SJSA1 (cell line): ENCODE data around the gene SETD2. TPM values are rescaled to one million over a fixed set of nuclear protein-coding genes. Genes with fewer than 3 reads are reported as not detected.

Experiments used
- DNase-seq, 2 experiments: peaks; one replicate each; pipeline ENCODE4 v3.0.0-alpha.2; 2015 to 2020; ENCODE audit warnings: low spot score in 2 of 2, low read depth in 1 of 2
- H3K27ac ChIP-seq: fragments of 250-450 bp; sonication (Bioruptor Pico); 2 replicates; pipeline ENCODE4 v1.5.1; 2020; ENCODE audit warnings: mild to moderate bottlenecking, moderate library complexity
- H3K27me3 ChIP-seq: fragments of 250-450 bp; sonication (Bioruptor Pico); replicated peaks from 2 replicates; pipeline ENCODE4 v1.5.1; 2020; ENCODE audit warnings: mild to moderate bottlenecking, moderate library complexity
- H3K36me3 ChIP-seq: fragments of 250-450 bp; sonication (Bioruptor Pico); 2 replicates; pipeline ENCODE4 v1.5.1; 2020; ENCODE audit warnings: mild to moderate bottlenecking
- H3K4me1 ChIP-seq: fragments of 250-450 bp; sonication (Bioruptor Pico); replicated peaks from 2 replicates; pipeline ENCODE4 v1.6.1; 2021; ENCODE audit warnings: mild to moderate bottlenecking
- H3K4me3 ChIP-seq: fragments of 250-450 bp; sonication (Bioruptor Pico); 2 replicates; pipeline ENCODE4 v1.5.1; 2020; ENCODE audit warnings: mild to moderate bottlenecking
- H3K9me3 ChIP-seq: fragments of 250-450 bp; sonication (Bioruptor Pico); replicated peaks from 2 replicates; pipeline ENCODE4 v1.5.1; 2020; ENCODE audit warnings: mild to moderate bottlenecking
- total RNA-seq: library from RNA; depleted of rRNA; stranded (reverse); fragments of >200 nt; shearing (Covaris generic); gene quantifications from 2 replicates; pipeline ENCODE4 v1.2.3, GENCODE V29; 2014

The SETD2 gene
- total RNA-seq, 1 experiment from 2014 or later, result 22.7 TPM

GRCh38 chr3:47013231-47013630 is 150.7 kb downstream of the SETD2 start:
- DNase-seq, result no peak
- Histone ChIP-seq H3K4me1 (peaks cover 40% of the 10 kb centered on the region), H3K36me3 (peaks cover 36% of the 10 kb centered on the region), H3K4me3 (no peak overlapping the region), H3K27ac (no peak overlapping the region), H3K9me3 (no peaks in the 10 kb centered on the region; the same call in 1 of the 2 replicates), H3K27me3 (no peaks in the 10 kb centered on the region)

DNA sequence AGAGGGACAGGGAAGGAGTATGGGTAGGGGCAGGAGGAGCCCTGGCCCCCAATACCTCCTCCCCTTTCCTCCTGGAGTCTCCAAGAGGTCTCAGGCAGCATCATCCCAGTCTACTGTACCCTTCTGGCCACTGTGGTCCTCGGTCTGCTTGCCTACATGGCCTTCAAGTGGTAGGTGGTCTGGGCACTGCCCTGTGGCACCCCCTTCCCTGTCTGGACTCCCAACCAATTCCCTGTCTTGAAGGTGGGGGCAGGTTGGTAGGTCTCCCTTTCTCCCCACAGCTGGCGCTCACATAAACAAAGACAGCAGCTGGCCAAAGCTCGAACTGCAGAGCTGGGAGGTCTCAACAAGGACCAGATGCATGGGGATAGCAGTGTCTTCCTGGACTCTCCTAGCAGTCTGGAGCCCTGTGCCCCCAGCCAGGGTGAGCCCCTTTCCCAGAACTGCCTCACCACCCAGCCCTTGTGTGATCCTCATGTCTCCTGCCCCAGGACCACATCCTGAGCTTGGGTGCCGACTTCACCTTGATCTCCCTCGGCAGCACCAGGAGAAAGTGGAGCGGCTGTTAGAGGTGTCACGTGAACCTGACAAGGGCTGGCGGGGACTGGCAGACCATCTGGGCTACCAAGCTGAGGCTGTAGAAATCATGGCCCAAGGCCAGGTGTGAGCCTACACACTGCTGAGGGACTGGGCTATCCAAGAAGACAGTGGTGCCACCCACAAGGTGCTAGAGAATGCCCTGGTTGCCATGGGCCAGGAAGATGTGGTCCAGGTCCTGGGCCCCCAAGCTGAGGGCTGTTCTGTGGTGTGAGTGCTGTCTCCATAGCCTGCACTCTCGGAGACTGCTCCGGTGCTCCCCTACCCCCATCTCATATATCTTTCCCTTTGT is 151.3 kb downstream of the SETD2 start:
- Histone ChIP-seq H3K4me3 (no peak overlapping the region), H3K36me3 (peaks cover 30% of the 10 kb centered on the region), H3K27me3 (no peaks in the 10 kb centered on the region), H3K27ac (no peak overlapping the region), H3K4me1 (peaks cover 34% of the 10 kb centered on the region), H3K9me3 (no peaks in the 10 kb centered on the region; the same call in 1 of the 2 replicates)
- no peak for DNase-seq

DNA sequence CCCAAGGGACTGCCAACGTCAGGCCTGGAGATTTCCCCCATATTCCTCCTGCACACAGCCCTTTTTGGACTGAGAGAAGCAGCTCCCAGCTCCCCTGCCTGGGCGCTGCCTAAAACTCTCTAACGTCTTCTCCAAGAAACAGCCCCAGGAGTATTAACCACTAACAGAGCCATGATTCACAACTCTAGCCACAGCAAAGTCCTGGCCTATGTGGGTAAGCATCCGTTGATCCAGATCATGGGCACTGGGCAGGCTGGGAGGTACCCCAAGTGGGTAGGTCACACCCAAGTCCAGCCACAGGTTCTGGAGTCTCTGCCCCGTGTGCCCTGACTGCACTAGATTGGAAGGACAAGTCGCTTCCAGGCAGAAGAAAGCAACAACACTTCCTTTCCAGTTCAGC is 152.5 kb downstream of the SETD2 start:
- H3K27me3 ChIP-seq, result no peaks in the 10 kb centered on the region
- no peaks in the 10 kb centered on the region; the same call in 1 of the 2 replicates for H3K9me3 ChIP-seq
- H3K27ac ChIP-seq, result no peak overlapping the region
- peaks cover 19% of the 10 kb centered on the region for H3K36me3 ChIP-seq
- DNase-seq, result peak in 1 of 2 experiments; percentile 33
- peaks cover 21% of the 10 kb centered on the region for H3K4me1 ChIP-seq
- no peak overlapping the region for H3K4me3 ChIP-seq

- Histone ChIP-seq H3K4me3 (no peak overlapping the region), H3K27ac (no peak overlapping the region), H3K36me3 (peaks cover 15% of the 10 kb centered on the region), H3K27me3 (no peaks in the 10 kb centered on the region), H3K4me1 (peaks cover 17% of the 10 kb centered on the region), H3K9me3 (no peaks in the 10 kb centered on the region; the same call in 1 of the 2 replicates)
- no peak for DNase-seq
These were observed 153.0 kb downstream of the SETD2 start for GRCh38 chr3:47010910-47011309.

DNA sequence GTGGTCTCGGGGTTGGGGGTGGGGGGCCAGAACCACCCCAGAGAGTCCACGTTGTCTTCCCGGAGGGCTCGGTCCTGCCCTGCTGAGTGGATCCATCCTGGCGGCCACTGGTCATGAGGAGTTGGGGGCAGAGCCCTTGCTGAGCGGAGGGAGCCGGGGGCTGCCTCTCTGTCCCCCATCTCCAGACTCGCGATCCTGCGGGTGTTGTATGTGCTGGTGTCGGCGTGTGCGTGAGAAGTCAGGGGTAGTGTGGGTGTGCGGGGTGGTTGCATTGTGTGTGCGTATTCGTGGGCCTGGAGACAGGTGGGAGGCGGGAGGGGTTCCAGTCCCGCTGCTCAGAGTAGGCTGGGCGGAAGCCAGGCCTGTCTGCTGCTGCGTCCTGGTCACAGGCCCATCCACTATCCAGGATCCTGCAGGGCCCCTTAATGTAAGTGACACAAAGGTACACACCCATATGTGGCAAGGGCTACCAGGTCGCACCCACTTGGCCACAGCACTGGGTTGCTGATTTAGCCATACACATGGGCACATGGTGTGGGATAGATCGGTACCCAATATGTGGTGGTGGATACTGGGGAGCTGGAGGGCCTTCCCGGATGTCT is 153.7 kb downstream of the SETD2 start:
- Histone ChIP-seq H3K9me3 (no peaks in the 10 kb centered on the region; the same call in 1 of the 2 replicates), H3K4me3 (peak overlapping the region; percentile 48), H3K27me3 (no peaks in the 10 kb centered on the region), H3K36me3 (peaks cover 11% of the 10 kb centered on the region), H3K4me1 (peaks cover 17% of the 10 kb centered on the region), H3K27ac (peak overlapping the region; percentile 96)
- no peak for DNase-seq

GRCh38 chr3:47009225-47010110 is 154.4 kb downstream of the SETD2 start:
- peak; percentile 89 to 90 for DNase-seq
- H3K4me1 ChIP-seq, result peaks cover 17% of the 10 kb centered on the region
- H3K9me3 ChIP-seq, result no peaks in the 10 kb centered on the region; the same call in 1 of the 2 replicates
- no peaks in the 10 kb centered on the region for H3K27me3 ChIP-seq
- peaks cover 9% of the 10 kb centered on the region for H3K36me3 ChIP-seq
- peak overlapping the region; percentile 96 for H3K27ac ChIP-seq
- H3K4me3 ChIP-seq, result peak overlapping the region; percentile 48

- H3K4me3 ChIP-seq, result peak overlapping the region; percentile 48
- H3K27ac ChIP-seq, result no peak overlapping the region
- no peaks in the 10 kb centered on the region; the same call in 1 of the 2 replicates for H3K9me3 ChIP-seq
- no peak for DNase-seq
- no peaks in the 10 kb centered on the region for H3K27me3 ChIP-seq
- peaks cover 3% of the 10 kb centered on the region for H3K36me3 ChIP-seq
- peaks cover 17% of the 10 kb centered on the region for H3K4me1 ChIP-seq
These were observed 155.1 kb downstream of the SETD2 start for GRCh38 chr3:47008851-47009224.

- Histone ChIP-seq H3K9me3 (no peaks in the 10 kb centered on the region; the same call in 1 of the 2 replicates), H3K27me3 (no peaks in the 10 kb centered on the region), H3K4me1 (peaks cover 17% of the 10 kb centered on the region), H3K4me3 (no peak overlapping the region), H3K36me3 (peaks cover 3% of the 10 kb centered on the region), H3K27ac (no peak overlapping the region)
- no peak for DNase-seq
These were observed 155.6 kb downstream of the SETD2 start for GRCh38 chr3:47008234-47008796.

GRCh38 chr3:47007482-47008233 is 156.3 kb downstream of the SETD2 start:
- Histone ChIP-seq H3K27ac (no peak overlapping the region), H3K4me3 (no peak overlapping the region), H3K27me3 (no peaks in the 10 kb centered on the region), H3K9me3 (no peaks in the 10 kb centered on the region; the same call in 1 of the 2 replicates), H3K4me1 (peaks cover 17% of the 10 kb centered on the region), H3K36me3 (peaks cover 3% of the 10 kb centered on the region)
- no peak for DNase-seq

GRCh38 chr3:47007001-47007400 is 156.9 kb downstream of the SETD2 start:
- Histone ChIP-seq H3K36me3 (peaks cover 3% of the 10 kb centered on the region; the same call in 1 of the 2 replicates), H3K27ac (no peak overlapping the region), H3K4me3 (no peak overlapping the region), H3K4me1 (peaks cover 17% of the 10 kb centered on the region), H3K27me3 (no peaks in the 10 kb centered on the region), H3K9me3 (no peaks in the 10 kb centered on the region; the same call in 1 of the 2 replicates)
- DNase-seq, result no peak

GRCh38 chr3:47006145-47006651 is 157.7 kb downstream of the SETD2 start:
- no peak overlapping the region for H3K4me3 ChIP-seq
- no peaks in the 10 kb centered on the region; the same call in 1 of the 2 replicates for H3K9me3 ChIP-seq
- no peaks in the 10 kb centered on the region for H3K27me3 ChIP-seq
- no peak overlapping the region for H3K27ac ChIP-seq
- H3K36me3 ChIP-seq, result peaks cover 3% of the 10 kb centered on the region; the same call in 1 of the 2 replicates
- no peak for DNase-seq
- peaks cover 17% of the 10 kb centered on the region for H3K4me1 ChIP-seq
